ENCODE data around the gene BTG1.

DNA sequence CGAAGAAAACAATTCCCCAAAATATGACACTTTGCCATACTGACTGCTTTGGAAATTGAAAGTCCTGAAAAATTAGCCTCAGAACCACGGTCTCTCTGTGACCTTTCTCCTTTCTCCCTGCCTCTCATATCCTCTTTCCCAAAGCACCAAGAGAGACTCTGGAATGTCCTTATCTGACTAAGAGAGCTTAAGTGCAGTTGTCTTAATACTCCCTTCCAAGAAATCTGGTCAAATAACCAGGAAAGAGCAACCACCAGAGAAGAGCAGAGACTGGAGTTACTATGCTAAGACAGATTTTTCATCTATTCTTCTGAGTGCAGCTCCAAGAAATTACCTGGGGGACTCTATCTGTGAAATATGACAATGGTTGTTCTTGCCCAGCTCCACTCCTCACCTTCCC lies 10.5 kb upstream of the BTG1 start:
- no peak for TF ChIP-seq CTCF (conservative IDR thresholded peaks at IDR 0.05; ENCODE audit: low read length)
- no peak for TF ChIP-seq EZH2phosphoT487 (IDR thresholded peaks at IDR 0.05; ENCODE audit: borderline replicate concordance)

Measured in Loucy (cell line).